ENCODE data around the gene DGKG. TPM values are rescaled to one million over a fixed set of nuclear protein-coding genes. Genes with fewer than 3 reads are reported as not detected.

The DGKG gene
- polyA plus RNA-seq, 1 of the 3 experiments (the other 2 are of a cell fraction) = 0.12 TPM

GRCh38 chr3:186380622-186381380 is 18.8 kb upstream of the DGKG start:
- H3K9me3 ChIP-seq = no peaks in the 10 kb centered on the region
- no peak overlapping the region for H3K9ac ChIP-seq
- 60% methylated on average over 8 of the region's 8 CpGs for WGBS (ENCODE audit: low lambda C conversion rate)
- no peak overlapping the region for H3K27ac ChIP-seq (ENCODE audit: low read depth in 2 of 2, low read length in 1 of 2)
- CTCF ChIA-PET = interaction anchor here (0.8 to 1.4 kb wide), 2 partner anchors 29 to 234 kb away, joined by 3 to 4 read pairs; no protein-coding TSS in a partner anchor
- no peaks in the 10 kb centered on the region for H3K9me2 ChIP-seq
- POLR2A ChIA-PET = no interaction called here
- H3K36me3 ChIP-seq (replicated peaks in 1 of 2; ENCODE audit: control insufficient read depth in 1 of 2, insufficient read depth in 2 of 2, low read length in 1 of 2) = no peaks in the 10 kb centered on the region
- H3K4me3 ChIP-seq (ENCODE audit: low read depth in 2 of 2, low read length in 1 of 2) = no peak overlapping the region
- H3K4me1 ChIP-seq (ENCODE audit: control insufficient read depth in 1 of 2, insufficient read depth in 2 of 2, low read depth in 1 of 2, low read length in 1 of 2) = no peaks in the 10 kb centered on the region; a peak in 1 of 4 replicates
- H4K20me1 ChIP-seq (ENCODE audit: insufficient read depth) = no peaks in the 10 kb centered on the region
- H2AFZ ChIP-seq (ENCODE audit: low read depth) = no peak overlapping the region
- no peaks in the 10 kb centered on the region for H3K27me3 ChIP-seq (ENCODE audit: insufficient read depth)
- no peaks in the 10 kb centered on the region for H3F3A ChIP-seq (replicated peaks; ENCODE audit: insufficient read depth)
- no peak overlapping the region for H3K4me2 ChIP-seq
- DNase-seq = no peak
- TF ChIP-seq, protein P1, sequence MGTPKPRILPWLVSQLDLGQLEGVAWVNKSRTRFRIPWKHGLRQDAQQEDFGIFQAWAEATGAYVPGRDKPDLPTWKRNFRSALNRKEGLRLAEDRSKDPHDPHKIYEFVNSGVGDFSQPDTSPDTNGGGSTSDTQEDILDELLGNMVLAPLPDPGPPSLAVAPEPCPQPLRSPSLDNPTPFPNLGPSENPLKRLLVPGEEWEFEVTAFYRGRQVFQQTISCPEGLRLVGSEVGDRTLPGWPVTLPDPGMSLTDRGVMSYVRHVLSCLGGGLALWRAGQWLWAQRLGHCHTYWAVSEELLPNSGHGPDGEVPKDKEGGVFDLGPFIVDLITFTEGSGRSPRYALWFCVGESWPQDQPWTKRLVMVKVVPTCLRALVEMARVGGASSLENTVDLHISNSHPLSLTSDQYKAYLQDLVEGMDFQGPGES (IDR thresholded peaks at IDR 0.05; ENCODE audit: low read depth, low read length) = no peak
- no peak for TF ChIP-seq TCF12 (IDR thresholded peaks at IDR 0.05)
- TF ChIP-seq RFX5 (IDR thresholded peaks at IDR 0.05; ENCODE audit: low read length) = no peak
- TF ChIP-seq RAD21 (IDR thresholded peaks at IDR 0.05; ENCODE audit: low read length) = no peak
- no peak for TF ChIP-seq FOSL2 (IDR thresholded peaks at IDR 0.05; ENCODE audit: borderline replicate concordance, low read depth)
- TF ChIP-seq CHD2 (IDR thresholded peaks at IDR 0.05; ENCODE audit: low read length, partially characterized antibody) = no peak
- TF ChIP-seq YY1 (IDR thresholded peaks at IDR 0.05; ENCODE audit: low read depth) = no peak
- TF ChIP-seq RXRA (IDR thresholded peaks at IDR 0.05; ENCODE audit: borderline replicate concordance, low read depth) = no peak
- no peak for TF ChIP-seq MXI1 (IDR thresholded peaks at IDR 0.05; ENCODE audit: low read depth, low read length)
- no peak for TF ChIP-seq ZBTB33 (IDR thresholded peaks at IDR 0.05; ENCODE audit: borderline replicate concordance, low read depth)
- TF ChIP-seq CTCF (IDR thresholded peaks at IDR 0.05) = no peak
- TF ChIP-seq, protein P2, sequence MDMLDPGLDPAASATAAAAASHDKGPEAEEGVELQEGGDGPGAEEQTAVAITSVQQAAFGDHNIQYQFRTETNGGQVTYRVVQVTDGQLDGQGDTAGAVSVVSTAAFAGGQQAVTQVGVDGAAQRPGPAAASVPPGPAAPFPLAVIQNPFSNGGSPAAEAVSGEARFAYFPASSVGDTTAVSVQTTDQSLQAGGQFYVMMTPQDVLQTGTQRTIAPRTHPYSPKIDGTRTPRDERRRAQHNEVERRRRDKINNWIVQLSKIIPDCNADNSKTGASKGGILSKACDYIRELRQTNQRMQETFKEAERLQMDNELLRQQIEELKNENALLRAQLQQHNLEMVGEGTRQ (IDR thresholded peaks at IDR 0.05; ENCODE audit: borderline replicate concordance, low read depth, low read length) = no peak
- no peaks in the 10 kb centered on the region for H3K79me2 ChIP-seq (ENCODE audit: insufficient read depth)
